Kidney (tissue), 14 donors: ENCODE results near the gene PRDM16. TPM values are rescaled to one million over a fixed set of nuclear protein-coding genes. Genes with fewer than 3 reads are reported as not detected.
A peak's percentile ranks its signal among the peaks of the same experiment; 100 is the strongest.

ENCODE experiments used
- DNase-seq, 5 donors: peaks; one replicate each; pipeline ENCODE4 v3.0.0-alpha.2; 2013 to 2020
- FAIRE-seq: peaks from 2 replicates; lab custom pipeline; 2012; peaks lifted over from hg19 to GRCh38; lab: Jason Lieb, UNC
- H3K27ac ChIP-seq, 2 donors: one replicate each; pipeline ENCODE4 v1.7.0; 2013; ENCODE audit warnings: low read depth in 2 of 2, low read length in 2 of 2, inconsistent platforms in 1 of 2
- H3K27me3 ChIP-seq: one replicate; pipeline ENCODE4 v1.7.1; 2013; ENCODE audit warnings: low read length, inconsistent platforms; ENCODE audit not compliant: control insufficient read depth, insufficient read depth
- H3K36me3 ChIP-seq, 3 donors: one replicate each; pipeline versions ENCODE4 v1.7.0 to v1.7.1; 2013; ENCODE audit warnings: low read length in 3 of 3, control low read depth in 1 of 3, inconsistent platforms in 1 of 3; ENCODE audit not compliant: insufficient read depth in 3 of 3, control insufficient read depth in 2 of 3
- H3K4me1 ChIP-seq, 3 donors: one replicate each; pipeline versions ENCODE4 v1.7.0 to v1.7.1; 2013; ENCODE audit warnings: low read length in 3 of 3, inconsistent platforms in 1 of 3, low read depth in 1 of 3; ENCODE audit not compliant: control insufficient read depth in 2 of 3, insufficient read depth in 2 of 3
- H3K4me3 ChIP-seq, 3 donors: one replicate each; pipeline versions ENCODE4 v1.7.0 to v1.8.1; 2013; ENCODE audit warnings: low read length in 3 of 3, control low read depth in 1 of 3, inconsistent platforms in 1 of 3
- H3K9ac ChIP-seq, 3 donors: one replicate each; pipeline versions ENCODE4 v1.7.0 to v1.7.1; 2013; ENCODE audit warnings: low read length in 3 of 3, control low read depth in 1 of 3, inconsistent platforms in 1 of 3
- H3K9me3 ChIP-seq, 3 donors: one replicate each; pipeline versions ENCODE4 v1.7.0 to v1.7.1; 2013; ENCODE audit warnings: low read length in 3 of 3, control low read depth in 1 of 3, inconsistent platforms in 1 of 3; ENCODE audit not compliant: control insufficient read depth in 2 of 3, insufficient read depth in 1 of 3
- CTCF ChIP-seq: IDR thresholded peaks from 3 replicates; pipeline ENCODE4 v1.5.1; 2012; ENCODE audit warnings: mild to moderate bottlenecking, moderate library complexity, borderline replicate concordance; ENCODE audit not compliant: insufficient read depth; ENCODE audit errors: extremely low read depth
- intact Hi-C: fragments of 100-400 bp; cut with DNase I; formaldehyde crosslinking; loops from one replicate; pipeline ENCODE4 v1.11.1; 2022
- polyA plus RNA-seq: library from polyadenylated mRNA; stranded (reverse); fragments of 350-450 nt; fragmentation: Illumina TruSeq; extraction: RNeasy Lipid Tissue Mini Kit (QIAGEN cat#74804); gene quantifications from one replicate; pipeline ENCODE4 v1.2.3, GENCODE V29; 2014; ENCODE audit warnings: low read depth, low replicate concordance; ENCODE audit not compliant: insufficient read depth
- total RNA-seq: library from RNA; stranded (reverse); fragmentation: NEBNext Ultra II Directional; extraction: Animal tissue kit (Norgen Biotek cat#: 25700); gene quantifications from one replicate; pipeline ENCODE4 v1.2.1, GENCODE V29; 2021
- donor health status: control.
- donor health status: control.
- donor health status: control.
- donor health status: control.
- donor health status: control.
- donor health status: DM: yes; HTN: yes; CAD: no.
- donor health status: Normal renal cell carcinoma (clear cell type).

Gene PRDM16
- total and polyA plus RNA-seq, 2 donors from 2014 or later: 3.0 to 21.9 TPM

DNA sequence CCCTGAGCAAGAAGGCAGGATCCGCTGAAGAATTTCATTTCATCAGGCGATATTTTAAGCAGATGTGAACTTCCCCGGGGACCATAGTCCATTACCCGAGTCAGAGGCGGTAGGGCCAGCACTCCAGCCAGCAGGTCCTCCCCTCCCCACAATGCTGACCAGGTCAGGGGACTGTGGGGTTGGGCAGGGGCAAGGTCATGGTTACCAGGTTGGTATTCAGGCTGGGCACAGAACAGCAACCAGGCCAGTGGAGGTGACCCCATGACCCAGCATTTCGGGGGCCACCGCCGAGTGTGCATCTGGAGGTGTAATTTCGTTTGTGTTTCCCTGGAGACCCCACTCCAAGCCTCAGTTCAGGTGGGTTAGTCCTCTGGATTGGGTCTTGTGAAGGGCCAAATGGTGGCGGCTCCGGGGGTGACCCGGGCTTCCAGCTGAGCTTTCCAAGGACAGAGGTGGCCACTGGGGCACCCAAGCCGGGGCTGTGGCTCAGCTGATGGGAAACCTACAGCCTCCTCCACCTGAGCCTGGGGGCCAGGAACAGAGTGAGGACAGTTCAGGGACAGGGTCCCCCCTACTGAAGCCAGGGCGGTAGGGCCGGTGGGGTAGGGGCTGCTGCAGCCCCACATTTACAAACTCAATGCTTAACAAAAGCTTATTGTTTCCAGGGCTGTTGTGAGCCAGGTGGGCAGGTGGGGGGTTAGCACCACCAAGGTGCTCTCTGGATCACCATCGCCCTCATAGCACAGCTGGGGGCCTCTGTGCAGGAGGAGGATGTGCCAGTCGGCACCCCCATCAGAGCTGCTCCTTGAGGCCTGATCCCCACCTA is 2.8 kb downstream of the PRDM16 start:
- Histone ChIP-seq H3K4me3 (peak overlapping the region in 2 of 3 donors; percentile 45 to 57), H3K9me3 (no peaks in the 10 kb centered on the region), H3K27ac (peak overlapping the region; percentile 91 to 93), H3K9ac (peak overlapping the region in 2 of 3 donors; percentile 87 to 92), H3K4me1 (peaks cover 0 to 6% (median 0%) of the 10 kb centered on the region in 3 donors), H3K36me3 (no peaks in the 10 kb centered on the region), H3K27me3 (peaks cover 14% of the 10 kb centered on the region)
- intact Hi-C loops: no loop called here
- FAIRE-seq (no peak), DNase-seq (peak in 2 of 5 donors; percentile 43 to 68)
- no peak for TF ChIP-seq CTCF

GRCh38 chr1:3072391-3073185 is 3.6 kb downstream of the PRDM16 start:
- H3K9me3 ChIP-seq: no peaks in the 10 kb centered on the region
- peaks cover 0 to 11% (median 0%) of the 10 kb centered on the region in 3 donors for H3K4me1 ChIP-seq
- H3K4me3 ChIP-seq: peak overlapping the region in 2 of 3 donors; percentile 23 to 57
- intact Hi-C loops: no loop called here
- DNase-seq (peak in 3 of 5 donors; percentile 29 to 78 (median 32)), FAIRE-seq (no peak)
- H3K27ac ChIP-seq: peak overlapping the region; percentile 91 to 93
- H3K9ac ChIP-seq: peak overlapping the region in 2 of 3 donors; percentile 87 to 92
- TF ChIP-seq CTCF: no peak
- H3K27me3 ChIP-seq: peaks cover 17% of the 10 kb centered on the region
- no peaks in the 10 kb centered on the region for H3K36me3 ChIP-seq

DNA sequence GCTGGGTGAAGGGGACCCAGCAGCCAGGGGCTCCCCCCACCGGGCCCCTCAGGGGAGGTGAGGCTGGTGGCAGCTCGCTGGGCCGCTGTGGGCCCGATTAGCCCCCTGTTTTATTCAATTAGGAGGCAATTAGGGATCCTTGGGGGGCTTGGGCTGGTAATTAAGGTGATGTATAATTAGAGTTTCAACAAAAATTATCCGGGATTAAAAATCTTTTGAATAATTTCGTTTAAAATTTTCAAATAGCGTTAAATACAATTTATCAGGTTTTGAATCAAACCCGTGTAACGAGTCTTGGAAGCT is 4.1 kb downstream of the PRDM16 start:
- Histone ChIP-seq H3K4me3 (peak overlapping the region in 1 of 3 donors; percentile 57), H3K27me3 (peaks cover 20% of the 10 kb centered on the region), H3K36me3 (no peaks in the 10 kb centered on the region), H3K9me3 (no peaks in the 10 kb centered on the region), H3K27ac (peak overlapping the region; percentile 91 to 93), H3K4me1 (peaks cover 0 to 16% (median 3%) of the 10 kb centered on the region in 3 donors), H3K9ac (peak overlapping the region in 1 of 3 donors; percentile 92)
- no peak for TF ChIP-seq CTCF
- intact Hi-C loops: no loop called here
- DNase-seq (peak in 1 of 5 donors; percentile 39), FAIRE-seq (no peak)
